HCT116 (cell line): ENCODE results near the gene TM9SF4. TPM values are rescaled to one million over a fixed set of nuclear protein-coding genes. Genes with fewer than 3 reads are reported as not detected.
"Not testable (repeated sequence)": the region's sequence is repeated elsewhere in the genome, so short reads cannot be mapped to it uniquely, and the experiment has no call there.

Source experiments
- ATAC-seq: fragments of 200-7000 bp; cut with Tn5 transposase; 2 replicates; pipeline ENCODE4 v1.9.1; 2020; ENCODE audit warnings: mild to moderate bottlenecking, moderate library complexity
- BruUV-seq: library from RNA; stranded (reverse); fragments of 400-500 nt; replicated peaks from 2 replicates; lab custom pipeline; 2021; lab: Mats Ljungman, UMichigan
- CTCF ChIA-PET: fragments of 300-600 bp; sonication (Branson Sonifier 250); formaldehyde crosslinking; loops from one replicate; lab custom pipeline; 2021; ENCODE audit warnings: antibody characterized with exemption; lab: Charles Lee
- POLR2A ChIA-PET: fragments of 300-600, 350-600 bp; sonication (Branson Sonifier 250); formaldehyde crosslinking; loops from one replicate; lab custom pipeline; 2021; ENCODE audit warnings: antibody characterized with exemption; lab: Charles Lee
- RAD21 ChIA-PET, 2 experiments: fragments of 300-600 bp; sonication (Branson Sonifier 250); formaldehyde crosslinking; loops; one replicate each; lab custom pipeline; 2023; ENCODE audit warnings: low total read pairs in 2 of 2; ENCODE audit not compliant: uncharacterized antibody in 2 of 2, unreplicated experiment in 2 of 2, low non-redundant PET in 1 of 2; lab: Charles Lee
- DNase-seq: peaks from one replicate; pipeline ENCODE4 v3.0.0-alpha.2; 2010; ENCODE audit warnings: low read depth, low spot score
- H2AFZ ChIP-seq: fragments of 200-600 bp; shearing (Covaris generic), sonication (generic); 2 replicates; pipeline ENCODE4 v1.6.1; 2017; ENCODE audit warnings: low read depth, mixed run types, mixed read lengths, antibody characterized with exemption, low read length; ENCODE audit not compliant: poor library complexity, severe bottlenecking
- H3K27ac ChIP-seq: 2 replicates; pipeline ENCODE4 v1.5.1; 2012; ENCODE audit warnings: low read depth, low read length
- H3K27me3 ChIP-seq: fragments of 200-600 bp; sonication (generic); 2 replicates; pipeline ENCODE4 v1.6.1; 2016; ENCODE audit warnings: mixed run types, low read length, mixed read lengths; ENCODE audit not compliant: insufficient read depth
- H3K36me3 ChIP-seq, 2 experiments: fragments of 200-500 bp in 1 of 2; fragments of 200-600 bp in 1 of 2; sonication (Bioruptor generic) in 1 of 2; sonication (generic) in 1 of 2; 2 replicates each; pipeline versions ENCODE4 v1.5.1 to v1.6.1; 2014 to 2016; ENCODE audit warnings: low read length in 2 of 2, inconsistent platforms in 1 of 2, mixed read lengths in 1 of 2, mixed run types in 1 of 2; ENCODE audit not compliant: insufficient read depth in 2 of 2, control insufficient read depth in 1 of 2
- H3K4me1 ChIP-seq, 2 experiments: fragments of 200-600 bp in 1 of 2; sonication (generic) in 1 of 2; 2 replicates each; pipeline versions ENCODE4 v1.5.1 to v1.6.1; 2012 to 2017; ENCODE audit warnings: low read length in 2 of 2, inconsistent platforms in 1 of 2, mild to moderate bottlenecking in 1 of 2, mixed read lengths in 1 of 2, mixed run types in 1 of 2, moderate library complexity in 1 of 2; ENCODE audit not compliant: insufficient read depth in 2 of 2, control insufficient read depth in 1 of 2
- H3K4me2 ChIP-seq: fragments of 200-600 bp; sonication (generic); 2 replicates; pipeline ENCODE4 v1.6.1; 2017; ENCODE audit warnings: mixed run types, low read length, mixed read lengths
- H3K4me3 ChIP-seq, 2 experiments: fragments of 200-600 bp in 1 of 2; sonication (generic) in 1 of 2; replicated peaks in 1 of 2; 2 replicates each; pipeline ENCODE4 v1.5.1; 2011 to 2016; ENCODE audit warnings: low read length in 2 of 2, control low read depth in 1 of 2, low read depth in 1 of 2, mild to moderate bottlenecking in 1 of 2, mixed read lengths in 1 of 2, mixed run types in 1 of 2
- H3K79me2 ChIP-seq: fragments of 200-600 bp; sonication (generic); 2 replicates; pipeline ENCODE4 v1.6.1; 2017; ENCODE audit warnings: mild to moderate bottlenecking, mixed run types, low read length, moderate library complexity, mixed read lengths; ENCODE audit not compliant: insufficient read depth
- H3K9ac ChIP-seq: fragments of 200-600 bp; sonication (generic); 2 replicates; pipeline ENCODE4 v1.6.1; 2016; ENCODE audit warnings: low read length, mixed read lengths
- H3K9me2 ChIP-seq: fragments of 200-600 bp; sonication (generic), shearing (Covaris generic); 2 replicates; pipeline ENCODE4 v1.6.1; 2017; ENCODE audit warnings: mixed run types, mild to moderate bottlenecking, moderate library complexity; ENCODE audit not compliant: insufficient read depth
- H3K9me3 ChIP-seq, 2 experiments: fragments of 200-500 bp in 1 of 2; fragments of 200-600 bp in 1 of 2; sonication (Bioruptor generic) in 1 of 2; sonication (generic) in 1 of 2; 2 replicates each; pipeline ENCODE4 v1.6.1; 2014 to 2017; ENCODE audit warnings: low read length in 2 of 2, mixed read lengths in 2 of 2, inconsistent platforms in 1 of 2, low read depth in 1 of 2, mild to moderate bottlenecking in 1 of 2, mixed run types in 1 of 2, moderate library complexity in 1 of 2; ENCODE audit not compliant: control insufficient read depth in 1 of 2, insufficient read depth in 1 of 2
- H4K20me1 ChIP-seq: fragments of 200-600 bp; sonication (generic), shearing (Covaris generic); 2 replicates; pipeline ENCODE4 v1.6.1; 2017; ENCODE audit warnings: mixed run types, mild to moderate bottlenecking, moderate library complexity; ENCODE audit not compliant: insufficient read depth
- CBX3 ChIP-seq: IDR thresholded peaks from 2 replicates; pipeline ENCODE4 v1.6.1; 2012; ENCODE audit warnings: low read depth
- CEBPB ChIP-seq: IDR thresholded peaks from 2 replicates; pipeline ENCODE4 v1.6.1; 2012; ENCODE audit warnings: low read depth
- CTCF ChIP-seq, 3 experiments: fragments of 200-600 bp in 1 of 3; sonication (generic) in 1 of 3; IDR thresholded peaks in 2 of 3; conservative IDR thresholded peaks in 1 of 3; 2 replicates each; pipeline ENCODE4 v1.5.1; 2012 to 2017; ENCODE audit warnings: low read depth in 2 of 3, low read length in 2 of 3, antibody characterized with exemption in 1 of 3, borderline replicate concordance in 1 of 3, control low read depth in 1 of 3, mild to moderate bottlenecking in 1 of 3, mixed read lengths in 1 of 3, mixed run types in 1 of 3, moderate library complexity in 1 of 3; ENCODE audit not compliant: insufficient read depth in 1 of 3
- EZH2 ChIP-seq: fragments of 200-600 bp; sonication (generic); IDR thresholded peaks from 2 replicates; pipeline ENCODE4 v1.6.1; 2017; ENCODE audit warnings: antibody characterized with exemption, mixed run types
- EZH2phosphoT487 ChIP-seq: fragments of 200-600 bp; IDR thresholded peaks from 2 replicates; pipeline ENCODE4 v1.6.1; 2018; ENCODE audit warnings: antibody characterized with exemption, borderline replicate concordance
- JUND ChIP-seq: IDR thresholded peaks from 2 replicates; pipeline ENCODE4 v1.6.1; 2012
- MAX ChIP-seq: IDR thresholded peaks from 2 replicates; pipeline ENCODE4 v1.6.1; 2012
- POLR2AphosphoS5 ChIP-seq: IDR thresholded peaks from 2 replicates; pipeline ENCODE4 v1.6.1; 2011; ENCODE audit warnings: mild to moderate bottlenecking, low read depth, low read length, moderate library complexity
- RAD21 ChIP-seq: IDR thresholded peaks from 2 replicates; pipeline ENCODE4 v1.6.1; 2012; ENCODE audit warnings: low read depth, mild to moderate bottlenecking
- SRF ChIP-seq: IDR thresholded peaks from 2 replicates; pipeline ENCODE4 v1.6.1; 2012; ENCODE audit warnings: low read depth
- ZBTB33 ChIP-seq: IDR thresholded peaks from 2 replicates; pipeline ENCODE4 v1.6.1; 2011; ENCODE audit warnings: mild to moderate bottlenecking, low read length, moderate library complexity; ENCODE audit not compliant: insufficient replicate concordance; ENCODE audit errors: extremely low read depth
- intact Hi-C: fragments of 100-400 bp; cut with micrococcal nuclease; formaldehyde crosslinking; loops from 2 replicates; pipeline ENCODE4 v1.10.0; 2022
- total RNA-seq: library from RNA; stranded (reverse); gene quantifications from one replicate; pipeline ENCODE4 v1.2.1, GENCODE V29; 2021; ENCODE audit not compliant: unreplicated experiment

TM9SF4 gene
- total RNA-seq, 1 experiment from 2014 or later: 51.2 TPM

GRCh38 chr20:32197136-32197535, 87.6 kb downstream of the TM9SF4 start:
- H3K4me3 ChIP-seq, H3K4me1 ChIP-seq, H3K27me3 ChIP-seq, BruUV-seq, H3K4me2 ChIP-seq, H3K9me2 ChIP-seq, DNase-seq, H3K9me3 ChIP-seq, H2AFZ ChIP-seq, RAD21 ChIA-PET, CTCF ChIA-PET, H3K27ac ChIP-seq, intact Hi-C loops, H3K9ac ChIP-seq, H4K20me1 ChIP-seq: not testable (repeated sequence)
- POLR2A ChIA-PET: interaction anchor here (0.6 kb wide), 1 partner anchor 506 kb away, joined by 6 read pairs; no protein-coding TSS in a partner anchor
- peak; percentile 24; the same call in 1 of the 2 replicates for TF ChIP-seq RAD21
- TF ChIP-seq CTCF (IDR thresholded peaks at IDR 0.05 in 2 of 3, conservative IDR thresholded peaks at IDR 0.05 in 1 of 3; ENCODE audit: borderline replicate concordance in 1 of 3, insufficient read depth in 1 of 3, low read depth in 2 of 3, low read length in 2 of 3): peak in 2 of 3 experiments; percentile 11 to 20; a peak in 2 of 6 replicates
- H3K79me2 ChIP-seq: peaks cover 46% of the 10 kb centered on the region
- peak; percentile 67 for ATAC-seq
- H3K36me3 ChIP-seq: peaks cover 33 to 56% of the 10 kb centered on the region in 2 experiments; a peak in 3 of 4 replicates

GRCh38 chr20:32199006-32199405, 89.5 kb downstream of the TM9SF4 start:
- Histone ChIP-seq H3K9ac (no peak overlapping the region), H3K4me3 (no peak overlapping the region), H3K27ac (no peak overlapping the region), H3K27me3 (no peaks in the 10 kb centered on the region), H2AFZ (no peak overlapping the region), H3K36me3 (peaks cover 34 to 58% of the 10 kb centered on the region in 2 experiments; a peak in 3 of 4 replicates), H3K4me2 (no peak overlapping the region), H4K20me1 (no peaks in the 10 kb centered on the region; the same call in 1 of the 2 replicates), H3K79me2 (peaks cover 64% of the 10 kb centered on the region), H3K9me3 (no peaks in the 10 kb centered on the region), H3K9me2 (no peaks in the 10 kb centered on the region), H3K4me1 (no peaks in the 10 kb centered on the region)
- ChIA-PET RAD21 (no interaction called here), POLR2A (no interaction called here), CTCF (no interaction called here)
- DNase-seq (no peak), ATAC-seq (no peak)
- no peak for TF ChIP-seq MAX
- TF ChIP-seq ZBTB33: no peak
- no peak for TF ChIP-seq CBX3
- TF ChIP-seq SRF: no peak
- TF ChIP-seq JUND: no peak
- no peak for TF ChIP-seq EZH2
- TF ChIP-seq EZH2phosphoT487: no peak
- no peak for TF ChIP-seq POLR2AphosphoS5
- TF ChIP-seq CEBPB: no peak
- intact Hi-C loops: no loop called here
- BruUV-seq: no TSS peak
